ENCODE measurements around the gene ASPM.
"Not testable (repeated sequence)": the region's sequence is repeated elsewhere in the genome, so short reads cannot be mapped to it uniquely, and the experiment has no call there.

Gene ASPM

DNA sequence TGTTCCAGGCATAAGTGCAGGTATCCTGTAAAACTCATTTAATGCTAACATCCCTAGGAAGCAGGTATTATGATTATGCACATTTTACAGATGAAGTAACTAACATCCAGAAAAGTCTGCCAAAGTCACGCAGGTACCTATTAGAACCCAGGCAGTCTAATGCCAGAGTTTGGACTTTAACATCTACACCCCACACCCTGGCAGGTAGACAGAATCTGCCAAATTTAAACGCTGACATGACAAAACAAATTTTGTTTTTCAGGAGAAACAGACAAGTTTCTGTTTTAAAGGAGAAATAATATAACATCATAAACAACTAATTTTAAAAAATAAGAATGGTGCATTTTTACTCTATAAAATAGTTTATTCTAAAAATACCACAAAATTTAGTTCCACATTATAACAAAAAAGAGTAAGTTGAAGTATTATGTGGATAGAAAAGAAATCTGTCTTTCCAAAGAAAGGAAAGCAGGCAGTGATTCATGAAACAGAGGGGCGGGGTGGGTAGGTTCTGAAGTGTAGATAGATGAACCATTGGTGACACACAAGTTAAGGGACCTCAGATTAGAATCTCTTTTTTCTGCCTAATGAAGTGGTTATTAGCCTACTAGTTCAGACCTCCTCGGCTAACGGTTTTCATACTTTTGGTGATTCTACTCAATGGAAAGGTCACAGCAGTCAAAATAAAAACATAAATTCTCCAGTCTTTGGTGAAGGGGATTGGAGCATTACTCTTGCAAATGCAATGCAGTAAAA lies 1.7 kb downstream of the ASPM start:
- no peak for DNase-seq

DNA sequence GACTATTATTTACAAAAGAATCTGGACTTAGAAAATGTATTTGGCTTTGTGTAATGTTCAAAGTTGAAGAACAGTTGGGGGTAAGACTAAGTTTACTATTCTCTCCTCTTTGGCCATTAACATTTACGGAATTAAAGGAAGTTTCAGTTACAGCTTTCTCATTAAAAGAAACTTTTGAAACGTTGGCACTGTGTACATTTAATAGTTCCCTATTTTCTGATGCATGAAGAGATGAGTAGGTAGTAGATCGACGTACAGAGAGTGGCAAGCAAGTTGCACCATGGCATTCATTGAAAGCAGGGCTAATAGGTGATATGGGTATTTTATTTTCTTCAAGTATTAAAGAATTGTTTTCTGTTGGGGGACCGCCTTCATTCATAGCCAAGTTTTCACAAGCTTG lies 3.2 kb downstream of the ASPM start:
- DNase-seq: no peak

DNA sequence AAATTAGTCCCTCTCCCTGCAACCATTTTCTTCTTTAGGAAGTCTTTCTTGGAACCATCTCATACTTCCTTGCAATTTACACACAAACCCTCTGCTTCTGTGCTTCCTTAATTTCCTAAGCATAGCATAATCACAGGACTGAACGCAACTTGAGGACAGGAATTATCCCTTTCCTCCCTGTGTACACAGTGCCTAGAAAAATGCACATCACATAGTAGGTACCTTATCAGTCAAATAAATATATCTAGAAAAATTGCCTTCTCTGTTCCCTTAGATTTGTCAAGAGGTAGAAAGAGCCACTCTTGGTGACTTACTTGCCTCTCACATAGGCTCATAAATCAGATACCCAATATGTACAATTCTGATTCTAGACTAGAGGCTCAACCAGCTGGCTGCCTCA lies 4.9 kb downstream of the ASPM start:
- DNase-seq: no peak

DNA sequence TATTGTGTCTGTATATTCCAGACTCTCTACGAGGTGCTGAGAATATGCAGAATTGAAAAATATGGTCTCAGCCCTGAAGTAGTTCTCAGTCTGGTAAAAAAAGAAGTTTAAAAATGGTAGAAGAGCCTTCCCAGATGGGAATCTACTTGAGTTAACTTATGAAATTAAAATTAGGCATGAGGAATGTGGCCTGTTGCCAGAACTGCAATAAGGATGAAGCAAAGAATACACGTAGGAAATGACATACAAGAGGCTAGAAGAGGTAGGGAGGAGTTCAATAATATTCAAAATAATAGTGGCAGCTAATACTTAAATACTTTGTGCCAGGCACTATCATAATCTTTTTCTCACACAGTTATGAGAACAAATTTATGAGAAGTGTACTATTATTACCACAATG lies 6.3 kb downstream of the ASPM start:
- no peak for DNase-seq

DNA sequence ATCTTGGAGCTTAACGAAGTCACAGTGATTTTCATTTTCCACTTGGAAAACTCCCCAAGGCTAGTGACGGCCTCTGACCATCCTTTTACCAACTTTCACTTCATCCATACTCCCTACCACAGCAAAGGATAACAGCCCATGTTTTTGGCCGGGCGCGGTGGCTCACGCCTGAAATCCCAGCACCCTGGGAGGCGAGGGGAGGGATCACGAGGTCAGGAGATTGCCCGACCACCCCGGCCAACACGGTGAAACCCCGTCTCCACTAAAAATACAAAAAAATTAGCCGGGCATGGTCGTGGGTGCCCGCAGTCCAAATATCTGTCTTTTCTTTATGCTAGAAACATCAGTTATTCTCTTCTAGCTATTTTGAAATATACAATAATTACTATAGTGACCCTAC lies 7.3 kb downstream of the ASPM start:
- no peak for DNase-seq

DNA sequence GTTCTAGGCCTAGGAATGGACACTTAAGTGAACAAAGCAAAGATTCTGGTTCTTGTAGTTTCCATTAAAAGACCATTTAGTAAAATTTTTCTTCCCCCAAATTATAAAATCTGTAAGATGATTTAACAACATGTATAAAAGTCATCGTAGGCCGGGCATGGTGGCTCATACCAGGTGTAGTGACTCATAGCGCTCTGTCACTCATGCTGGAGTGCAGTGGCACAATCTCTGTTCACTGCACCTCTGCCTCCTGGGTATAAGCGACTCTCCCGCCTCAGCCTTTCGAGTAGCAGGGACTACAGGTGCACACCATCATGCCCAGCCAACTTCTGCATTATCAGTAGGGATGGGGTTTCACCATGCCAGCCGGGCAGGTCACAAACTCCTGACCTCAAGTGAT lies 9.1 kb downstream of the ASPM start:
- no peak for DNase-seq

DNA sequence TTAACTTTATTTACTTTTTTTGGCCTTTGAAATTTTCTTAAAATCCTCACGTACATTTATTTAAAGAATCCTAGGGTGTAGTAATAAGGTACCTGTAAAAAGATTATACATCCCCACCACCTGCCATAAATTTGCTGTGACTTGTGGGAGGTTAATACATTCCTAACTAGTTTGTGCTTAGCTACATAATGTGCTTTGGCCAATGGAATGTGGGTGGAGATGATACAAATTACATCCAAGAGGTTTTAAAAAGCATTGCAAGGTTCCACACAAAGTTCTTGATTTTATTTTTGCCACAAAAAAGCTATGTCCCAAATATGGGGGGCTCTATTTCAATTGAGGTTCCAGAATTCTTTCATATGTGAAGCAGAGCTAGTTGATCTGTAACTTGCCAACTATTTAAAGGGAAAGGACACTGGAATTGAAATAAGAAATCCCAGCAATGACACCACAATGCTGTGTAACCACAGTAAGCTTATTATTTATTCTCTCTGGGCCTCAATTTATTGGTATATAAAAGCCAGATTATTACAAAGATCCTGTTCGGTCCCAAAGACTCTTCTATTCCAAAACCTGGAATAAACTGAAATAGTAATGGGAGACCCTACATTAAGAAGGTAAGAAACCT lies 15.7 kb downstream of the ASPM start:
- no peak for DNase-seq

DNA sequence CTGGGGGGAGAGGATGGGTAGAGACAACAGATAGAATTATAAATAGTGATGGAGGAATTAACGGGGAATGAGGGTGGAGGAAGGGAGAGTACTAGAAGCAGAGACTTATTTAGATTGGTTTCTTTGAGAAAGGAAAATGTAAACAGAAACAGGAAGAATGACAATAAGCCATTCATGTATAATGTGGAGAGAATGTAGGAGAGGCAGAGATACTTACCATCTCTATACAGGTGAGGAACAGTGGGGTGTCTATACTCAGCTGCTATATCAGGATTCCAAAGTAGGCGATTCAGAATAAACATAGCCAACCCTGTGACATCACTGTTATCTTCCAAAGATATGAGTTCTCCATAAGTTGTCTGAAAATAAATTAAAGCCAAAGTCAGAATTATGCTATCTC lies 16.8 kb downstream of the ASPM start:
- DNase-seq: no peak

DNA sequence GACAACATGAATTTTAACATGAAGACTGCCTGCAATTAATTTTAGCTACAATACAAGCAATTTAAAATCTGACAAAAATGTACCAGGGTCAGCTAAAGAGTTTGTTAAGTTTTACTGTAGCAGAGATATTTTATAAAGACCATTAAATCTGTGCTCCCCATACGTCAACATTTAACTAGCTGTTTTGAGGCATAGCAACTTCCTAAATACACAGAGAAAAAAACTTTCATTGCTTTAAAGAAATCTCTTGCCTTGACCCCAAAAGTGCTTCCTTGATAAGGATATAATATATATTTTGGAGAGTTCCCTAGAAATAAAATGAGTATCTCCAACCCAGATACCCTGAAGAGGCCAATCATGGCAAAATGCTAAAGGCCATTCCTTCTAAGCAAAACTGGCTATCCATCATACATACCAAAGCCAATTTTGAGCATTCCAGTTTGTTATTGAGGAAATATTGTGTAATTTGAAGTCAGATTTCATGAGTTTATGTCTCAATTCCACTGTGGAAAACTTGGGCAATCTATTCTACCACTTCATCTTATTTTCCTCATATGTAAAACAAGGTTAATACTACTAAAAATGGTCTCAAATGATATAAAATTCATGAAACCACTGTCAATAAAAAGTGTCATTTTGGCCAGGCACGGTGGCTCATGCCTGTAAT lies 19.1 kb downstream of the ASPM start:
- DNase-seq: no peak

DNA sequence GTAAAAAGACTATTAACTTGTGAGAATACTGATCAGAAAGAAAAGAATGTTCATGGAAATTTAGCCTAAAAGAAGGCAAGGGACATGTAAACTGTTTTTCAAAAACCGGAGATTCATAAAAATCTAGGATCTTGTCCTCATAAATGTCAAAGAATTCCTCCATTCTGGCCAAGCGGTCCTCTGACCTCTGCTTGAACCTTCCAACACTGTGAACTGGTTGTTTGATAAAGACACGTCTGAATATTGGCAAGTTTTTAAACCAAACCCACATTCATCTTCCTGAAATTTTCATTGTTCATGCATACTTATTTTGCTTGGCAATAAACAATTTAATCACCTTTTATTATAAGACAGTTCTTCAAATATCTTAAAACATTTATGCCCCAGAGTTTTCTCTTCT lies 19.8 kb downstream of the ASPM start:
- no peak for DNase-seq

DNA sequence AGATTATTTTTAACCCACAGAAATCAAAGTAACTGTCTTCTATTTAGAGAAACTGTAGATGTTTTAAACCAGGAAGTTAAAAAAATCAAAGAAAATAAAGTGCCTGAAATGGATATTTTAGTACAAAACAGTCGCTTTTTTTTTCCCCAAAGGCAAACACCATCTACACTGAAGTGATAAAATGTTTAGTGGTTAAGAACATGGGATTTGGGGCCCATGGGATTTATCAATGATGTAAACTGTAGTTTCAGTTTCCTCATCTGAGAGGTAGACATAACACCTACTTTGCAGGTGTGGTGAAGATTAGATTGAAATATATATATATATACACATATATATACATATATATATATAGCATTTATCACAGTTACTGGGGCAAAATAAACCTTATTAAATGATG lies 22.1 kb downstream of the ASPM start:
- no peak for DNase-seq

DNA sequence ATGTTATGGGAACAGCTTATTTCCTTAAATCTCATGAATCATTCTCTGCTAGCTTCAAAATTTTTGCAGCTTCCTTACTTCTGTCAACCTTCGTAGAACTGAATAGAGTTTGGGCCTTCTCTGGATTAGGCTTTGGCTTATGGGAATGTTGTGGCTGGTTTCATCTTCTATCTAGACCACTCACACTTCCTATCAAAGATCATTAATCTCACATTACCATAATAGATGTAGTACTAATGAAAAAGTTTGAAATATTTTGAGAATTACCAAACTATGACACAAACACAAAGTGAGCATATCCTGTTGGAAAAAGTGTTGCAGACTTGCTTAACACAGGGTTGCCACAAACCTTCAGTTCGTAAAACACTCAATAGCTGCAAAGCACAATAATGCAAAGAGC lies 30.3 kb downstream of the ASPM start:
- no peak for DNase-seq

DNA sequence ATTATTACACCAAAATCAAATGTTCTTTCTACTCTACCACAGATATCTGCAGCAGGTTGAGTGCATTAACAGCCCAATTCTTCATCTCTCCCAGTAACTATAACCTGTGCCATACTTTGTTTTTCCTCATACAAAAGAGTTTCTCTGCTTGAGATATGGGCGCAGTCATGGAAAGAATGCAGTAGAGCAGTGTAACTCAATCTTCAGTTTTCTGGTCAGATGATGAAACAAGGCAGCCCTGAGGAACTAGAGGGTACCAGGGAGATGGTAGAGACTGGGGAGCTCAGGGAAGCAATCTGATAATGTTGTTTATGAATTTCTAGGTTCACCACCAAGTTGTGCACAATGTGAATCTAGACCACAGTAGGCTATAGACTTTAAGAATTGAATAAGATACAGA lies 39.6 kb downstream of the ASPM start:
- no peak for DNase-seq

DNA sequence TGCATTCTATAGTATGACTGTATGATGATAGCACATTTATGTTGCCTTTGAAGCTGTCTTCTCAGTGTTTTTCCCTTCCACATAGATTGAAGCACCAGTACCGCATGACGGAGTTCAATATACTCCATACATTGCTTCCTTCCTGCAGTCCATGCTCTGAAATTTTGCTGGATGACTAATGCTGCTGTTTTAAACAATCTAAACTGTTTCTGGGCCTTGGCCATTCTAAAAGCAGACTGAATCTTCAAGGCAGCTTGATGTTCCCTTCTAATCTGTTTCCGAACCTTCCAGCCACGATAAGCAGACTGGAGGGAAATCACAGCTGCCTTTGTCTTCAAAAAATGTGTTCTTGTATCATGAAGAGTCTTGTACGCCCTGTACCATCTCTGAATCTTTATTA lies 43.2 kb downstream of the ASPM start:
- DNase-seq: no peak

DNA sequence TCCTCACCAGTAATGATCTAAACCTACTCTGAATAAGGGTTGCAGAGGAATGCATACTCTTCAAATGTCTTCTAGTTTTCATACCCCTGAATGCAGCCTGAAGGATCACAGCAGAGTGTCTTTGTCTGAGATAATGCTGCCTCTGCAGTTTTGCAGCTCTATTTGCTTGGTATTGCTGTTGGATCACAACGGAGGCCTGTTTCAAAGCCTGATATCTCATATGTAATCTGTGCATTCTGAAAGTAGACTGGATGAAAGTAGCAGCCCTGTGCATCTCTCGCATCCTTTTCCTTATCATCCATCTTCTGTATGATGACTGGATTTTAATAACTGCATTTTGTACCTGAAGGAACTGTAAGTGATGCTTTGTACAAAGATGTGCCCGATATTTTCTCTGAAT lies 44.5 kb downstream of the ASPM start:
- no peak for DNase-seq

DNA sequence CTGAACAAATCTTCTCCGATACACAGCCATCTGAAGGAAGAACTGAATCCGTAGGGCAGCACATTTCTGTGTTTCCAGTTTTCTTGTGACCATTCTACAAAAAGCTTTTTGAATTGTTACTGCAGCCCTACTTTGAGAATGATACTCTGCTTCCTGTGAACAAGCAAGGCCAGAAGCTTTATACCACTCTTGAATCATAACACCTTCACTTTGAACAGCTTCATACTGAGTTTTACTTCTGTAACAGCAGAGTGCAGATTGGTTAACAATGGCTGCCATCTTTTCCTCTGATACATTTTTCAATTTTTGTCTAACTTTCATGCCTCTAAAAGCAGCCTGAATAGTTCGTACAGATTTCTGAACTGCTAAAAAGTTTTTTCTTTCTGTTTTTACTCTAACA lies 45.8 kb downstream of the ASPM start:
- DNase-seq: no peak

DNA sequence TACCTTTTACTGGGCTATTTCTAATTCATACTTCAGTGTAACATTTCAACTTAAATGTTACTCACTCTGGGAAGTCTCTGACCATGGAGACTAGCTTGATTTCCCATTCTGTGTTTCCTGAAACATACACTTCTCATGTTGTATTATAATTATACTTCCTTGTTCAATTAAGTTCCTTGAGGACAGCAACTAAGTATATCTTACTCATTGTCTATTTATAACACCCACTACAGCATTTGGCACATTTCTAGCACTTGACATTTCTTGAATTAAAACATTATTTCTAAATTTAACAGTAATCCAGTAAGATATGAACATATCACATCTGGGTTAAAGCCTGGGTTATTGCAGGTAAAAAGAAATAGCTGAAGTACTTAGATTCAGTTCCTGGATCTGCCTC lies 47.0 kb downstream of the ASPM start:
- no peak for DNase-seq

DNA sequence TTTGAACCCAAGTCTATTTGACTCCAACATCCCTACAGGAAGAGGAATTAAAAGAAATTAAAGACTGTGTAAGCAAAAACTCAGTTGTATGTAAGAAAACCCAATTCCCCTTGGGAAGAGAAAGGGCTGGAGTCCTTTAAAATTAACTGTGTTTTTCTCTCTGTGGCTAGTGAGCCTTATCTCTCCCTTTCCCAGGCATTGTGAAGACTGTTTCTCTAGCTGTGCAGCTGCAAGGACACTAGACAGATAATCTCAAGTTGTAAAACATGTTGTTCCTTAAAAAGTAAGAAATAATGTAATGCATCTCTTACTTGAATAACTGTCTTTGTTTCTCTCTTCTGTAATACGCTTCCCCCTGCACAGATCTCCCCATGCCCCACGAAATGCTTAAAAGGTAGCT lies 49.5 kb downstream of the ASPM start:
- DNase-seq: not testable (repeated sequence)

DNA sequence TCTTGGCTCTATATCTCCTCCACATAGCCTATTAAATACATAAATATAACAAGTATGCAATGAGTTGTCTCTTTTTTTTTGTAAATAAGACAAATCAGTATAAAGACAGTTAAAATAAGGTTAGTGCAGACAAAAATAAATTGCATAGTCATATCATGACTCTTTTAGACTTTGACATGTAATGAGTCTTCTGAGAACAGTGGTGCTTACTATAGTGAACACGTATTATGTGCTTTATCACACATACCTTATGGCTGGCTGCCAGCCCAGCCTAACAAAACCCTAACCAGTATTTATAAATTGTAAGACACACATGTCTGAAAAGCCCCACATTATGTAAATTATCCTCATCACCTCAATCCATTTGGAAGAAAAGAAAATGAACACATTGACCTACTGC lies 50.3 kb downstream of the ASPM start:
- no peak for DNase-seq

DNA sequence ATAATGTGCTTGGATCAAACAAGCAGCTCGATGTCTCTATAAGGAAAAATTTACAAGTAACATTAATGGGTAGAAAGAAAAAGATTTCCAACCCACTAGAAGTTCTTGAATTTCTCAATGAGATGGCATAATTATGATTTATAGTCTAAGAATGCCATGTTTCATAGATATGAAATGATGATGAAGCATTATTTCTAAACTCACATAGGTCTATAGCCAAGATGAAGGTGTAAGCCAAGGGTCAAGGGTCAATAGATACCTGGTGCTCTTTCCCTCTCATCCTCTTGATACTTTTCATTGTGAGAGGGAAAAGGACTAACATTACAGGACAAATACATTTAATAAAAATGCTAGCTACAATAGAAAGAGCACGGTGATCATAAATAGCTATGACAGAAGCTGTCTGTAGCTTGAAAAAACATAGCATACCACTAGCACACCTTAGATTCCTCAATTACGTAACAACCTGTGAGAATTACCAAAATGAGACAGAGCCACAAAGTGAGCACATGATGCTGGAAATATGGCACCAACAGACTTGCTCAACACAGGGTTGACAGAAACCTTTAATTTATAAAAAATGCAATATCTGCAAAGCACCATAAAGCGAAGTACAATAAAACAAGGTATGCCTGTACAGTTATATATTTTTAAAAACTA lies 53.1 kb downstream of the ASPM start:
- no peak for DNase-seq

DNA sequence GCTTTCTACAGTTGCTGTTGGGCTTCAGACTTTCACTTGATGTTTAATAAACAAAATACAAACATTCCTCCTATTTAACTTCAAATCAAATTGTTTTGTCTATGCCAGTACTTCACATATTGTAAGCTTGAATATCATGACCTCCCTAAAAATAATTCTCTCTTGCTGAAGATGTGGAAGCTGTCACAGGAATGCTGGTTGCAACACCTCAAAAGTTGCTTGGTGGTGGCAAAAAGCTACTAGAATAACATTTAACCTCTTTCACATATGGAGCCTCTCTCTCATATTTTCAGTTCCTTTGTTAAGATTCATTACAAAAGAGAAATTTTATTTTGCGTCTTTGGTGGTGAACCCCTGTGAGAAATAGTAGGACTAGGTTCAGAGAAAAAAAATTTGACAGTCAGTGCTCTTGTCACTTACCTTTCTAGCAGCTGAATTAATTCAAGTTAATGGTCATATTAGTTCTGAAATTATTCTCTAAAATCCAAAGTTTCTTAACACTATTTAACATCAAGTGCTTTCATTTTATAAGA lies 53.9 kb downstream of the ASPM start:
- DNase-seq: no peak

DNA sequence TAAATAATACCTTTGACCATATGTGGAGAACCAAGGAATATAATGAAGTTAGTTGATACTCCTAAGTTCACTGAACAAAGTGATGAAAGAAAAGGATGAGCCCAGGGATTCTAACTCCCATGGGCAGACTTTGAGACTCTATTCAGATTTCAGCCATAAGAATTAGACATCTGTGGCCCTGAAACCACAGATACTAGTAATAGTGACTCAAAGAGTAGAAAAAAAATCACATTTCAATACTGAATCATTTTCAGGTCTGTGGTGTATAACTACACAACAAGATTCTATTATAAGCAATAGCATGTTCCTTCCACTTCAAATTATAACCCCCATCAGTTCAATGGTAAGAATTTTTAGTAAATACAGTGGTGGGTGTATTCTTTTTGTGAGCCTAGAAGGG lies 63.0 kb downstream of the ASPM start:
- no peak for DNase-seq

DNA sequence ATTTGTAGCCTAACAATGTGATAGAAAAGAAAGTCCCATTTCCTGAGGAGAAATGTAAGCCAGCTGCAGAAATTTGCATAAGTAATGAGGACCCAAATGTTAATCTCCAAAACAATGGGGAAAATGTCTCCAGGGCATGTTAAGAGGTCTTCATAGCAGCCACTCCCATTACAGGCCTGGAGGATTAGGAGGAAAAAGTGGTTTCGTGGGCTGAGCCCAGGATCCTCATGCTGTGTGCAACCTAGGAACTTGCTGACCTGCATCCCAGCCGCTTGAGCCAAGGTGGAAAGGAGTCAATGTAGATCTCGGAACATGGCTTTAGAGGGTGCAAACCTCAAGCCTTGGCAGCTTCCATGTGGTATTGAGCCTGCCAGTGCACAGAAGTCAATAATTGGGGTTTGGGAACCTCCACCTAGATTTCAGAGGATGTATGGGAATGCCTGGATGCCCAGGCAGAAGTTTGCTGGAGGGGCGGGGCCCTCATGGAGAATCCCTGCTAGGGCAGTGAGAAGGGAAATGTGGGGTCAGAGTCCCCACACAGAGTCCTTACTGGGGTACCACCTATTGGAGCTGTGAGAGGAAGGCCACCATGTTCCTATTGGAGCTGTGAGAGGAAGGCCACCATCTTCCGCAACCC lies 65.2 kb downstream of the ASPM start:
- no peak for DNase-seq

Measured in activated CD8-positive, alpha-beta memory T cell treated with anti-CD3 and anti-CD28 coated beads for 24 hours (primary cell).